SKM-1 treated with dmso at 0.1 percent for 144 hours (cell line): ENCODE results near the gene DTNA.
"Not testable (repeated sequence)": the region's sequence is repeated elsewhere in the genome, so short reads cannot be mapped to it uniquely, and the experiment has no call there.

ENCODE experiments used
- DNase-seq: peaks from one replicate; lab custom pipeline; 2025; ENCODE audit not compliant: unreplicated experiment; lab: John Stamatoyannopoulos, UW

DTNA gene

DNA sequence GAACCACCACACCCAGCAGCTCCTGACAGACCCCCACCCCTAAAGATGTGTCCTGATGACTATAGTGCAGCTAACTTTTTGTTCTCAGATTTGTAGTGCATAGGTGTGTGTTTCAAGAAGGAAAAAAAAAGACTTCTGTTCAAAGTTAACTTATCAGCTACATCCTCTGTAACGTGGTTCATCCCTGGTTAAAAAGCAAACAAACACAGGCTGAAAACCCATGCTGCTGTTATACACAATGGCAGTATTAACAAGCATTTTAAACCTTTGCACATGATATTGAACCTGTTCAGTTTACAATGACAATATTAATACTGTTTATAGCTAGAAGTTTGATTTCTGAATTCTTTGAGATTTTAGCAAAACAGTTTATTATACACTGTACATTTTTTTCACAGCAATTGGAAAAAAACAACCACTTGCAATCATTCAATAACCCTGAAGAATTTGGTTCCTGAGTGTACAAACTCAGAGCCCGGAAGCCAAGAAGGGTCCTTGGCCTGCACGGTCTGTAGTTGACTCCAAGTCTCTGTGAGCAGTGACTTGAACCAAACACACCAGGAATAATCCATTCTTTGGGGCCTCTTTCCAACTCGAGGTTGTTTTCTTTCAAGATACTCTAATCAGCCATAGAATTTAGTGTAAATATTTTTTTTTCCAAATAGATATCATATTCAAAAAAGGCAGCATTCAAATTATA lies 177.9 kb downstream of the DTNA start:
- DNase-seq: no peak

DNA sequence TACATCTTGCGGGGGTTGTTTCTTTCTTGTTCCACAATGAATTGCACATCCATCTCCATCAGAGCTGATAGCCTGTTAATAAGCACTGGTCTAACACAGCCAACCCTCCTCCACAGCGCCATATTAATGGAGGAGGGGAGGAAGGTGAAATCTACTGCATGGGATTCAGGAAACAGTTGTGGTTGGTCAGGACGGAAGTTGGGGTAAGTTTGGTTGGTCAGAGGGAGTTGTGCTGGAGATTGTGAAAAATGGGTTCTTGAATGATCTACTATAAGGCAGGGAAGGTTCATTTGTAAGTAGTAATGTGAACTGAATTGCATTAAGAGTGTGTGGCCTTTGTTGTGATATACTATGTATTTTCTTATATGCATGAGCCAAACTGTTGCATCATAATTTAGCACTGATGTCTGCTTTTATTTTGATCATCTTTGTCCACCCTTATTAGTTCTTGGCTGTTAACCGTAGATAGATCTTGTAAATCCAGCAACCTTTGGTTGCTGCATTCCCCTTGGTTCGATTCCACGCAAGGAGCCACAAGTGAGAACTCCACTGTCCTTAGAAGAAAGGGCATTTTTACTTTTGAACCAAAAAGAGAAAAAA lies 180.5 kb downstream of the DTNA start:
- no peak for DNase-seq

DNA sequence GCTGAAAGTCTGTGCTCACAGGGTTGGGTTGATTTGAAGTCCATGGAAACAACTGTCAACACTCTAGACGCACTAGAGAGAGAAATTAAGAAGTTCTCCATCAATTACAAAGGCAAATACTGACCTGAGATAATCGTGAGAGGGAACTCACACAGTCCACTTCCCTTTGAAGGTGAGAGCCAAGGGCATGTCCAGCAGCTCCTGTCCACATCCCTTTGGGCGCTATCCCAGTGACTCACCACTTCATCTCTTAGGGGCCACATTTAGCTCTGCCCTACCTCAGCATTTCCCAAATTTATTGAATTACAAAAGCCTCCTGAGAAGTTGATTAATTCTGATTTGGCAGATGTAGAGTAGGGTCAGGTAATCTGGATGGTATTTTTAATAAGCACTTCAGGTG lies 182.3 kb downstream of the DTNA start:
- DNase-seq: no peak

DNA sequence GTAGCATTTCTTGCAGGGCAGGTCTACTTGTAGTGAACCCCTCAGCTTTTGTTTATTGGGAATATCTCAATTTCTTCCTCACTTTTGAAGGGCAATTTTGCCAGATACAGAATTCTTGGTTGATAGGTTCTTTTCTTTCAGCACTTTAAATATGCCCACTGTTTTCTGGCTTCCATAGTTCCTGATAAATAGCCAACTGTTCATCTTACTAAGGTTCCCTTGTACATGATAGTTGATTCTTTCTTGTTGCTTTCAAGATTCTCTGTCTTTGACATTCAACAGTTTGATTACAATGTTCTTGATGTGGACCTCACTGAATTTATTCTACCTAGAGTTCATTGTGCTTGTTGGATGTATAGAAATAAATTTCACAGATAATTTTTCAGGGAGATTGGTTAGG lies 183.1 kb downstream of the DTNA start:
- DNase-seq: no peak

DNA sequence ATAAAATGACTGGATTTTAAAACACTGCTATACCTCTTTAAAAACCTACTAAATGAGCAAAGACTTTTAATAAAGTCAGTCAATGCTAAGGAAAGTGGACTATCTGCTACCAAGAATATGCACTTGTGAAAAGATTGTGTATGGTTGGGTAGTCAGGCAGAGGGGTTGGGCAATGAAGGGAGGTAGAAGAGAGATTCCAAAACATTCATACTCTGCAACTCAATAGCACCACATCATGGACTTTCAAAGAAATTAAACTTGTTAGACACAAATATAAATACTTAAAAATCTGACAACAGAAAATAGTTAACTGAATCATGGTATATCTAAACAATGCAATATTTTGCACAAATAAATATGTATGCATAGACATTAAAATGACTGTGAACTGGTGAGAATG lies 191.2 kb downstream of the DTNA start:
- DNase-seq: no peak

DNA sequence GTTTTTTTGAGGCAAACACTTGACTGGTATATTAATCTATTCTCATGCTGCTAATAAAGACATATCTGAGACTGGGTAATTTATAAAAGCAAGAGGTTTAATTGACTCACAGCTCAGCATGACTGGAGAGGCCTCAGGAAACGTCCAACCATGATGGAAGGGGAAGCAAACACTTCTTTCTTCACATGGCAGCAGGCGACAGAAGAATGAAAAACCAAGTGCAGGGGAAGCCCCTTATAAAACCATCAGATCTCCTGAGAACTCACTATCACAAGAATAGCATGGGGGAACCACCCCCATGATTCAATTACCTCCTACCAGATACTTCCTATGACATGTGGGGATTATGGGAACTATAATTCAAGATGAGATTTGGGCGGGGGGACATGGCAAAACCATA lies 194.9 kb downstream of the DTNA start:
- DNase-seq: no peak

DNA sequence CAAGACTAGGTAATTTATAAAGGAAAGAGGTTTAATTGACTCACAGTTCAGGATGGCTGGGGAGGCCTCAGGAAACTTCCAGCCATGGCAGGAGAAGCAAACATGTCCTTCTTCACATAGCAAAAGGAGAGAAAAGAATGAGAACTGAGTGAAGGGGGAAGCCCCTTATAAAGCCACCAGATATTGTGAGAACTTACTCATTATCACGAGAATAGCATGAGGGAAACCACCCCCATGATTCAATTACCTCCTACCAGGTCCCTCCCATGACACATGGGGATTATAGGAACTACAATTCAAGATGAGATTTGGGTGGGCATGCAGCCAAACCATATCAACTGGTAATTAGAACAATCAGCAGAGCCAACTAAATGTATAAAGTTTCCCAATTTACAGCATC lies 196.9 kb downstream of the DTNA start:
- DNase-seq: not testable (repeated sequence)

DNA sequence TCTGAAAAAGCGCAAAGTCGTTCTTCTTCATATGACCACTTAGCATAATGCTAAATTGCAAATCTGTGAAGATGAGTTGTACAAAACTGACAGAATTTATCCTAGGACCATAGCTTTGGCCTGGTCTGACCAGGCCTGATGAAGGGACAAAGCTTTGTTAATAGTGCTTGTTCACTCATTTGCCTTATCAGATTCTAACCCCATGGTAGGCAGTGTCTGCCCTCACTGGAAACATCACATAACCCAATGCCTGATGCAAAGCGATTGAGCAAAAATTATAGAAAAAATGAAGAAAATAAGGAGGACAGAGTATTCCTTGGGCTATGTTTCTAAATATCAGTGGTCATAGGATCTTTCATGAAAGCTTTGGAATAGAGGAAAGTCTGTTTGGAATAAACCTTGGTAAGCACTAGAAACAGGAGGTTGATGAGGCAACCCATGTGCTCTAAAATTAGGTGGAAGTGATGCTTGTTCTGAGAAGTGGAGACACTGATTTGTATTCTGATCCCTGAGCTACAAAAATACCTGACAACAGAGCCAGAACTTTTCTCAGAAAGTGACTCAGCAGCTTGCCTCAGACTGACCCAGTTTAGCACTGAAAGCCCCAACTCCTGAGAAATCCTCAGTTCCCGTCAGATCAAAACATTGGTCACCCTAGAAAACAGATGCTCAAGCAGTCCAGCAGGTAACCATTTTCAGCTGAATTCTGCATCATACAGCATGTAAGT lies 199.7 kb downstream of the DTNA start:
- DNase-seq: no peak

DNA sequence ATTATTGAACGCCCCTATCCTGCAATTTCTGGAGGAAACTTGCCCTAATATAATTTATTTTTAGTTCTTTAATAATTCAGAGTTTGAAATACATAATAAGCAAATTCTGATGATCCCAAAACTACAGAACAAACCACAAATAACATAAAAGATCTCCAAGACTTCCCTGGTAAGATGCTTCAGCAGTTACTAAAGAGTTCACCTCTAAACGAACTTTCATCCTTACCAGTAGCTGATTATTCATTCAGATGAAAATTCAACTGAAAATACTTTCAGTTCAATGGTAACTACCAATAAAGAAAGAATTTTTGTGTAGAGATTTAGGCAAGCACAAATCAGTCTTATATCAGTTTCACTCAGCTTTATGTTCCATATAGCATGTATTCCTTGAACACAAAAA lies 201.0 kb downstream of the DTNA start:
- DNase-seq: no peak

DNA sequence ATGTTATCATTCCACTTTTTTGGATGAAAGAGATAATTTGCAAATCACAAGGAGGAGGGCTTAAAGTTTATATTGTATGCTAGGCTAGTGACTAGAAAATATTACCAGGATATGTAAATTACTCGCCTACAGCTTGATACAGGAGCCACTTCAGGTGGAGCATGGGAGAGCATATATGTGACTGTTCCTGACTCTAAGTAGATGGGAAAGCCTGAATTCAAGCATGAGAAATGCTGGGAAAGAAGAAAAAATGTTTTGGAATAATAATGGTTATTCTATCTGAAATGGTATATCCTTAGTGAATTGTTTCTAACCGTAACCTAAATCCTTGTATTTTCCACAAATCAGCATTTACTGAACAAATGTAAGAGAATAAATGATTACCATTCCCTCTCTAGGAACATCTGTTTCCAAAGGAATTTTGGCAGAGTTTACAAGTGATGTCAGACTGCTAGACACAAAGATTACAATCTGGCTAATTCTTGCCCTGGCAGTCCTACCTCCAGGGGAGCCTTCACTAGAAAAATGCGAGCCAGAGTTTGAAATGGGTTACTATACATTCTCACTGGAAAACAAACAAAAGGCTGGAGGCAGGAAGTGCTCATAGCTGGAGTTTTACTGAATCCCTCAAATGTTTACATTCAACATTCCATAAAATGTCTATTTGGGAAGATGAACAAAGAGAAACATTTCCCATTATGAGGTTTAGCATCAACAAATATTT lies 201.7 kb downstream of the DTNA start:
- no peak for DNase-seq

DNA sequence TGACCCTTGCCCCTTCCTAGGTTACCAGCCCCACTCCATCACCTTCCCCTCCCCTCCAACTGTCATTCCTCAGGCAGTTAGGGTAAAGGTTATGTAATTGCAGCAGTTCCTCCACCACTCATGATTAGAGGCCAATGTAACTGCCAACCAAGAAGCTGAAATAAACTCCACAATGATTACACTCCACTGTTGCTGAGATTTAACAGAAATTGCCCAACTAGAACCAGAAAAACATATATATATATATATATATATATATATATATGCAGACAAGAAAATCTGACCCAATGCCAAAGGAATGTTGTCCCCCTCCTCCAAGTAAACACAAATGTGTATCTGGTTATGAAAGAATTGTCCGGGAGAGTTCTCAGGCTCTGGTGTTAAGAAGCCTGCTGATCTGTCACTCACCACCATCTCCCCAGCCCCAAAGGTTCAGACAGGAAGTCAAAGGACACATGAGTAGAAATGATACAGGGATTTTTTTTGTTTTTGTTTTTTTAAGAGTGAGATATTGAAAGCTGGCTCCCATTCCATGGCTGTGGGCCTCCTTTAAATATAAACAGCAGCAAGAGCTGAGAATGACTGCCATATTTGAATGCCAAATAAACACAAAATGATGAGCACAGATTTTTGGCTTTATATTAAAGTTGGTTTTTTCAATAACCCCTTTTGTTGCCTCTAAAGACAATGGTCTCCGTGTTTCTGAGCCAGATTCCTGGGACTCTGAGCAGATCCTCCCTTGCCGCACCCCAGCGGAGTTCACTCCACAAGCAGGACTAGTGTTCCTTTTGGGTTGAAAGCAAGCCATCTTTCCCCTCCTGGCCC lies 204.0 kb downstream of the DTNA start:
- peak; percentile 44 for DNase-seq

DNA sequence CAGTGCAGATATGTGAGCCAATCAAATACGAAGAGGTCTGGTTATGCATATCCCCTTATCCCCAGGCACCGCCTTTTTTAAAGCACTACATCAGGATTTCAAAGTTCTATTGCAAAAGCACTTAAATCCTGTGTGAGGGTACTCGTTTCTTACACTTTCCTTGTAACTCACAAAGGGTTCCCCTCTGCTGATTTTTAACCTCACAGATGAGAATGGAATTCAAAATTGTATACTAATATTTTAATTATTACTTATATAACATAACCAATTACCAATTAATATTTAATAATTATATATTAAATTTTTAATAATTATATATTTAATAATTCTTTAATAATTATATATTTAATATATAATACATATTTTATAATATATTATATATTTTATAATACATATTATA lies 204.9 kb downstream of the DTNA start:
- no peak for DNase-seq

DNA sequence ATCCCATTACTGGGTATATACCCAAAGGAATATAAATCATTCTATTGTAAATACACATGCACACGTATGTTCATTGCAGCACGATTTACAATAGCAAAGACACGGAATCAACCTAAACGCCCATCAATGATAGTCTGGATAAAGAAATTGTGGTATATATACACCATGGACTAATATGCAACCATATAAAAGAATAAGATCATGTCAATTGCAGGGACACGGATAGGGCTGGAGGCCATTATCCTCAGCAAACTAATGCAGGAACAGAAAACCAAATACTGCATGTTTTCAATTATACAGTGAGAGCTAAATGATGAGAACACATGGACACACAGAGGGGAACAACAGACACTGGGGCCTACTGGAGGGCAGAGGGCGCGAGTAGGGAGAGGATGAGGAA lies 206.4 kb downstream of the DTNA start:
- not testable (repeated sequence) for DNase-seq

DNA sequence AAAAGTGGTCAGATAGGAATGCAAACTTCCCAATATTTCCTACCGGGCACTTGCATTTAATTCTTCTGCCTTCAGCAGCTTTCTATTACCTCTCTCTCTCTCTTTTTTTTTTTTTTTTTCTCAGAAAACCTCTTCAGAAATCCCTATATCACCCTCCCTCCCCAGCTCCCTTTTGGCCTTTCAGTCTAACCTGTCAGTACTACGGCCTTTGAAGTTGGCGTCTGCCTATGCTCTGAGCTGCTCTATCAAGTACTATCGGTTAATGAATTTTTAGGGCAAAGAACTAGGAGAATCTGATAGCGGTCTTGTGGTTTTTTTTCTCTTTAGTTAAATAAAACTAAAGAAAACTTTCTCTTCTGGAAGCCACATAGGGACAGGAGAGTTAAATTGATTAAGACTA lies 208.8 kb downstream of the DTNA start:
- DNase-seq: no peak

DNA sequence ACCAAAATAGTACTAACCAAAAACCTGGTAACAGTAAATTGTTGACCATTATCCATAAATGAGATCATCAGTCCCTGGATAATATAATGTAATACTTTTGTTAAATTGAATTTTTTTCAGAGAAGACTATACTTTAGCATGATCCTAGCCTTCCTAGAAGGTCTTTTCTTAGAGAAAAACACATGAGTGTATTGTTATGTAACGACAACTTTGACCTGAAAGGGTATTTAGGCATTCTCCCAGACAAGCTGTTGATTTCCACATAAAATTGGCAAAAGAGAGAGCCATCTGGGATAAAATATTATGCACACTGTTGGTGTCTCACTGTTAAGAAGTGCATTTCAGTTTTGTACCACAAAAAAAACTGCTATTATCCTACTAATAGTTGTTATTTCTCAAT lies 211.1 kb downstream of the DTNA start:
- DNase-seq: no peak

DNA sequence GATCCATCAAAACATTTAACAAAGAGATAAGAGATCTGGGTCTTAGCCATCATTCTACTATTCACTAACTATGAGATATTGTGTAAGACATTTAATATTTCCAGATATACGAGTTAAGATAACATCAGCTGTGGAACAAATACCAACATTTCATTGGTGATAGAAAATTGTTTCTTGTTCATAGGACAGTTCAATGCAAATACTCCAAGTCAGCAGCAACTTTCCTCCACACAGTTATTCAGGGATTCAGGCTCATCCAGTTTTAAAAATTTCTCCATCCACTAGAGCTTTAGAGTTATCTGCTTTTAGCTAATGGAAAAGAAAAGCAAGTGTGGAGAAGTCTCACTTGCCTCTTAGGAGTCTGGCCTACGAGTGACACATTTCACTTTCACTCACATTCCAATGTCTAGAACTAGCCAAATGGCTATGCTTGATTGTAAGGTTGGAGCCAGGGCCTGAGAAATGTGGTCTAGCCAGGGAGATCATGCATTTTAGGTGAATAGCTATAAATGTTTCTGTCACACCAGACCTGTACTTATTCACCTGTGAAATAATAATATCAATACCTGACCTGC lies 211.8 kb downstream of the DTNA start:
- no peak for DNase-seq

DNA sequence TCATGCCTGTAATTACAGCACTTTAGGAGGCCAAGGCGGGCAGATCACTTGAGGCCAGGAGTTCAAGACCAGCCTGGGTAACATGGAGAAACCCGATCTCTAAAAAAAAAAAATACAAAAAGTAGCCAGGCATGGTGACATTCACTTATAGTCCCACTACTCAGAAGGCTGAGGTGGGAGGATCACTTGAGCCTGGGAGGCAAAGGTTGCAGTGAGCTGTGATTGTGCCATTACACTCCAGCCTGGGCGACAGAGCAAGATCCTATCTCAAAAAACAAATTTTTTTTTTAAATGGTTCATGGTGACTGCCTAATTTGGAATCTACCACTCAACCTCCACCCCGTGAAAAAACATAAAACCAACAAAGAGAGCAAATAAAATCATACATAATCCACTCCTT lies 212.5 kb downstream of the DTNA start:
- DNase-seq: not testable (repeated sequence)

DNA sequence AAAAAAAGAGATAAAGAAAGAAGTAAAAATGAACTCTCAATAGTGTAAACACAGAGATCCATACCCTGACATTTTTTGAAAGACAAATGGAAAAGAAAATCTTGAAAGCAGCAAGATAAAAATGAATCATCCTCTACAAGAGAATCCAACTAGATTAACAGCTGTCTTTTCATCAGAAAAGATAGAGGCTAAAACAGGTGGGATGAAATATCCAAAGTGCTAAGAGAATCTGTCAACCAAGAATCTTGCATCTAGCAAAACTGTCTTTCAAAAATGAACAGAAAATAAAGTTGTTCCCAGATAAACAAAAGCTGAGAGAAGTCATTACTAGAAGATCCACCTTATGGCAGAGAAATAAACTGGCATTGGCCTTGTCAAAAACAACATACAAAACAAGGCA lies 213.8 kb downstream of the DTNA start:
- no peak for DNase-seq

DNA sequence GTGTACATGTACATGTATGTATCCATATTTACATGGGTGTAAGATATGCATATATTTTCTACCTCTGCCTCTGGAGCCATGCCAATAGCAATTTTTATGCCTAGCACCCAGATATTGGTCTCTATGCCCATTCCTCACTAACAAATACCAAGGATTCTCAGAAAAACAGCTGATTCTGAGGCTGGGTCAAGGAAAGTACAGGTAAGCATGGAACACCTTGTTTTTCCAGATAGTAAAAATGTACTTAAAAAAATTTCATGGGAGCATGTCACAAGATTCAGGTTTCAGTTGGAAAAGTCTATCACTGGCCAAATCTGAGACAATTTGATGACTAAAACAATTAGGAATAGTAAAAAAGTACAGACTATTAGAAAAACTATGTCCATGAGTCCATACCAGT lies 216.6 kb downstream of the DTNA start:
- no peak for DNase-seq

DNA sequence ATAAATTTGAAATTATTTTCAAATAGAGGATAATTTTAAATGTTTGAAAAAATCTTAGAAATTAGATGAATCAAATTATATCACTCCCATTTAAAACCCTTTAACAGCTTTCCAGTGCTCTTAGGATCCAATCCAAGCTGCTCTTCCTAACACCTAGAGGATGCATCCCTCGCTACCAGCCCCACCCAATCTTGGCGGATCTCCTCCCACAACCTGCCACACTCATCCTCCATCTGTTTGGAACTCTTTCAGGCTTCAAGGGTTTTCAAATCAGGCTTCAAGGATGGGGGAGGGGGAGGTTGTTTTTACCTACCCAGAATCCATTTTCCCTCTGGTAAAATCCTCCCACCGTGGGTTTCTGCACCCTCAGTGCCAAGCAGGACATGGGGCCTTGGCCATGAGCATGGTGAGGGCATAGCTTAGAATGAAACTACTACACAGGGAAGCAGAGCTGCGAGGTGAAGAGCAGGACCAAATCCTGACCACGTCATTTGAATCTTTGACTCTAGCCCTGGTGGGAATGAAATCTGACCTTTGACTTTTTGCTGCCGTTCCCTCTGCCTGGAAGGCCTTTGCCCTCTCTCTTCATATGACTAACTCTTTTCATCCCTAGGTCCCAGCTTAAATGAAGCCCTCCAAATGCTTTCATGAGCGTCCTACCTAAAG lies 218.1 kb downstream of the DTNA start:
- DNase-seq: no peak
